ENCODE results near the gene SLC2A11.

DNA sequence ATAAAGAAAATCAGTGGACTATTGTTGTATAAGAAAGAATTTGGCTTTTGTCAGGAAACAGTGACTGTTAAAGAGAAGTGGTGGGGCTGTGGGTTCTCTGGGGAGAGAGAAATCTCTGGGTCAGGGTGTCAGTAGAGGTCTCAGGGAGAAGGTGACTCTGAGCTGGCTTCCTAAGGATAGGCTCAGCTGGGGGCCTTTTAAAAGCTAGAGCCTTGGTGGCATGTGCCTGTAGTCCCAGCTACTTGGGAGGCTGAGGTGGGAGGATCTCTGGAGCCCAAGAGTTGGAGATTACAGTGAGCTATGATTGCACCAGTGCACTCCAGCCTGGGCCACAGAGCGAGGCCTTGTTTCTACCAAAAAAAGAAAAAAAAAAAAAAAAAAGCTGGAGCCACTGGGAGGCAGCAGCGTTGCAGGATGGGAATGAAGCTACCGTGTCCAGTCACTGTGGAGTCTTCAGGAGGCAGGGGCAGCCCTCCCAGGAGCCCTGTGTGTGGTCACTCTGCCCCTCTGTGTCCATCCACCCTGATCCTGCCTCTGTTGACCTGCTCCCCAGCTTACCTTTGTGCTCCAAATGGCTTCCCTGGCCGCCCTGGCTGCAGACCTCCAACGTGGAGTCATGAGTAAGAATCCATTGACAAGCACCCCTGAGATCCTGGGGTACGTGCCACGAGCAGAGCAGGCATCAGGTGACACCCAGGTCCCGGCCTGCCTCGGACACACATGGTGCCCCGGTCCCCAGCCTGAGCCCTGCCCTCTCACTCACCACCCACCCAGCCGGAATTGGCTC, 31.1 kb downstream of the SLC2A11 start:
- TF ChIP-seq, protein P1, sequence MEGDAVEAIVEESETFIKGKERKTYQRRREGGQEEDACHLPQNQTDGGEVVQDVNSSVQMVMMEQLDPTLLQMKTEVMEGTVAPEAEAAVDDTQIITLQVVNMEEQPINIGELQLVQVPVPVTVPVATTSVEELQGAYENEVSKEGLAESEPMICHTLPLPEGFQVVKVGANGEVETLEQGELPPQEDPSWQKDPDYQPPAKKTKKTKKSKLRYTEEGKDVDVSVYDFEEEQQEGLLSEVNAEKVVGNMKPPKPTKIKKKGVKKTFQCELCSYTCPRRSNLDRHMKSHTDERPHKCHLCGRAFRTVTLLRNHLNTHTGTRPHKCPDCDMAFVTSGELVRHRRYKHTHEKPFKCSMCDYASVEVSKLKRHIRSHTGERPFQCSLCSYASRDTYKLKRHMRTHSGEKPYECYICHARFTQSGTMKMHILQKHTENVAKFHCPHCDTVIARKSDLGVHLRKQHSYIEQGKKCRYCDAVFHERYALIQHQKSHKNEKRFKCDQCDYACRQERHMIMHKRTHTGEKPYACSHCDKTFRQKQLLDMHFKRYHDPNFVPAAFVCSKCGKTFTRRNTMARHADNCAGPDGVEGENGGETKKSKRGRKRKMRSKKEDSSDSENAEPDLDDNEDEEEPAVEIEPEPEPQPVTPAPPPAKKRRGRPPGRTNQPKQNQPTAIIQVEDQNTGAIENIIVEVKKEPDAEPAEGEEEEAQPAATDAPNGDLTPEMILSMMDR (IDR thresholded peaks at IDR 0.05 in 2 of 3, conservative IDR thresholded peaks at IDR 0.05 in 1 of 3; ENCODE audit: borderline replicate concordance in 1 of 3, insufficient read depth in 1 of 3, low read depth in 2 of 3, low read length in 2 of 3), result peak; percentile 8 to 43 (median 38); a peak in 4 of 6 replicates
- TF ChIP-seq, protein P2, sequence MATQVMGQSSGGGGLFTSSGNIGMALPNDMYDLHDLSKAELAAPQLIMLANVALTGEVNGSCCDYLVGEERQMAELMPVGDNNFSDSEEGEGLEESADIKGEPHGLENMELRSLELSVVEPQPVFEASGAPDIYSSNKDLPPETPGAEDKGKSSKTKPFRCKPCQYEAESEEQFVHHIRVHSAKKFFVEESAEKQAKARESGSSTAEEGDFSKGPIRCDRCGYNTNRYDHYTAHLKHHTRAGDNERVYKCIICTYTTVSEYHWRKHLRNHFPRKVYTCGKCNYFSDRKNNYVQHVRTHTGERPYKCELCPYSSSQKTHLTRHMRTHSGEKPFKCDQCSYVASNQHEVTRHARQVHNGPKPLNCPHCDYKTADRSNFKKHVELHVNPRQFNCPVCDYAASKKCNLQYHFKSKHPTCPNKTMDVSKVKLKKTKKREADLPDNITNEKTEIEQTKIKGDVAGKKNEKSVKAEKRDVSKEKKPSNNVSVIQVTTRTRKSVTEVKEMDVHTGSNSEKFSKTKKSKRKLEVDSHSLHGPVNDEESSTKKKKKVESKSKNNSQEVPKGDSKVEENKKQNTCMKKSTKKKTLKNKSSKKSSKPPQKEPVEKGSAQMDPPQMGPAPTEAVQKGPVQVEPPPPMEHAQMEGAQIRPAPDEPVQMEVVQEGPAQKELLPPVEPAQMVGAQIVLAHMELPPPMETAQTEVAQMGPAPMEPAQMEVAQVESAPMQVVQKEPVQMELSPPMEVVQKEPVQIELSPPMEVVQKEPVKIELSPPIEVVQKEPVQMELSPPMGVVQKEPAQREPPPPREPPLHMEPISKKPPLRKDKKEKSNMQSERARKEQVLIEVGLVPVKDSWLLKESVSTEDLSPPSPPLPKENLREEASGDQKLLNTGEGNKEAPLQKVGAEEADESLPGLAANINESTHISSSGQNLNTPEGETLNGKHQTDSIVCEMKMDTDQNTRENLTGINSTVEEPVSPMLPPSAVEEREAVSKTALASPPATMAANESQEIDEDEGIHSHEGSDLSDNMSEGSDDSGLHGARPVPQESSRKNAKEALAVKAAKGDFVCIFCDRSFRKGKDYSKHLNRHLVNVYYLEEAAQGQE (IDR thresholded peaks at IDR 0.05; ENCODE audit: low read depth), result no peak
- TF ChIP-seq YY1 (IDR thresholded peaks at IDR 0.05; ENCODE audit: extremely low read depth, insufficient replicate concordance, low read depth, low read length) (no peak), JUND (IDR thresholded peaks at IDR 0.05) (no peak), EZH2 (IDR thresholded peaks at IDR 0.05) (no peak), POLR2AphosphoS5 (IDR thresholded peaks at IDR 0.05; ENCODE audit: low read depth, low read length) (no peak), RAD21 (IDR thresholded peaks at IDR 0.05; ENCODE audit: low read depth) (peak; percentile 58), POLR2A (IDR thresholded peaks at IDR 0.05; ENCODE audit: borderline replicate concordance, extremely low read depth, insufficient read depth, insufficient read length) (no peak), SIN3A (IDR thresholded peaks at IDR 0.05; ENCODE audit: low read depth) (no peak)
